Measurements from ENCODE around the gene CENPX.
A peak's percentile ranks its signal among the peaks of the same experiment; 100 is the strongest.

The CENPX gene

GRCh38 chr17:82065638-82066303 lies 43.1 kb upstream of the CENPX start, which contains the start of gene DUS1L:
TSS of gene DUS1L (minus strand) at chr17:82065804. CDS start at chr17:82065059, 745 bp downstream.
- peak; percentile 51 for ATAC-seq
- TF ChIP-seq TCF4 (CRISPR knock-in tag; IDR thresholded peaks at IDR 0.05; ENCODE audit: borderline replicate concordance): no peak
- TF ChIP-seq OSR1 (CRISPR knock-in tag; IDR thresholded peaks at IDR 0.05): no peak
- peak; percentile 77; the same call in 1 of the 2 replicates for TF ChIP-seq CSDC2 (CRISPR knock-in tag; IDR thresholded peaks at IDR 0.05)
- 0 out of 2 replicates have a peak, but pooled peaks have one; percentile 26 for TF ChIP-seq GLIS3 (CRISPR knock-in tag; IDR thresholded peaks at IDR 0.05)
- no peak for TF ChIP-seq ZNF565 (CRISPR knock-in tag; conservative IDR thresholded peaks at IDR 0.05; ENCODE audit: low read depth)
- TF ChIP-seq ISL1 (CRISPR knock-in tag; IDR thresholded peaks at IDR 0.05): no peak
- 0 out of 2 replicates have a peak, but pooled peaks have one; percentile 69 for TF ChIP-seq POU6F1 (CRISPR knock-in tag; IDR thresholded peaks at IDR 0.05; ENCODE audit: borderline replicate concordance, low read depth)
- TF ChIP-seq PATZ1 (CRISPR knock-in tag; IDR thresholded peaks at IDR 0.05; ENCODE audit: borderline replicate concordance): no peak
- TF ChIP-seq TOX (CRISPR knock-in tag; IDR thresholded peaks at IDR 0.05; ENCODE audit: borderline replicate concordance): no peak
- peak; percentile 92 for TF ChIP-seq TSHZ2 (CRISPR knock-in tag; IDR thresholded peaks at IDR 0.05)
- peak; percentile 82 for TF ChIP-seq ZFP3 (CRISPR knock-in tag; IDR thresholded peaks at IDR 0.05)

- no peak for TF ChIP-seq GLIS3 (CRISPR knock-in tag; IDR thresholded peaks at IDR 0.05)
- TF ChIP-seq OSR1 (CRISPR knock-in tag; IDR thresholded peaks at IDR 0.05): no peak
- no peak for TF ChIP-seq ZNF70 (CRISPR knock-in tag; IDR thresholded peaks at IDR 0.05)
- TF ChIP-seq ZNF565 (CRISPR knock-in tag; conservative IDR thresholded peaks at IDR 0.05; ENCODE audit: low read depth): no peak
- no peak for TF ChIP-seq TOX (CRISPR knock-in tag; IDR thresholded peaks at IDR 0.05; ENCODE audit: borderline replicate concordance)
- no peak for TF ChIP-seq PATZ1 (CRISPR knock-in tag; IDR thresholded peaks at IDR 0.05; ENCODE audit: borderline replicate concordance)
- TF ChIP-seq ARNTL (CRISPR knock-in tag; IDR thresholded peaks at IDR 0.05; ENCODE audit: borderline replicate concordance, low read depth): no peak
- TF ChIP-seq RARB (CRISPR knock-in tag; IDR thresholded peaks at IDR 0.05): no peak
- no peak for TF ChIP-seq POU6F1 (CRISPR knock-in tag; IDR thresholded peaks at IDR 0.05; ENCODE audit: borderline replicate concordance, low read depth)
- TF ChIP-seq ZC3H10 (CRISPR knock-in tag; IDR thresholded peaks at IDR 0.05): no peak
- no peak for TF ChIP-seq CSRNP3 (CRISPR knock-in tag; IDR thresholded peaks at IDR 0.05)
- no peak for TF ChIP-seq PPARA (CRISPR knock-in tag; IDR thresholded peaks at IDR 0.05; ENCODE audit: borderline replicate concordance)
- no peak for TF ChIP-seq TSHZ2 (CRISPR knock-in tag; IDR thresholded peaks at IDR 0.05)
- no peak for TF ChIP-seq CREB5 (CRISPR knock-in tag; IDR thresholded peaks at IDR 0.05; ENCODE audit: low read depth)
- no peak for TF ChIP-seq BACH2 (CRISPR knock-in tag; IDR thresholded peaks at IDR 0.05; ENCODE audit: borderline replicate concordance)
- TF ChIP-seq ZNF8 (CRISPR knock-in tag; IDR thresholded peaks at IDR 0.05): no peak
- ATAC-seq: peak; percentile 20
These were observed 42.5 kb upstream of the CENPX start for GRCh38 chr17:82065193-82065637.
